ENCODE measurements around the gene SMARCC1.
"Not testable (repeated sequence)": the region's sequence is repeated elsewhere in the genome, so short reads cannot be mapped to it uniquely, and the experiment has no call there.

DNA sequence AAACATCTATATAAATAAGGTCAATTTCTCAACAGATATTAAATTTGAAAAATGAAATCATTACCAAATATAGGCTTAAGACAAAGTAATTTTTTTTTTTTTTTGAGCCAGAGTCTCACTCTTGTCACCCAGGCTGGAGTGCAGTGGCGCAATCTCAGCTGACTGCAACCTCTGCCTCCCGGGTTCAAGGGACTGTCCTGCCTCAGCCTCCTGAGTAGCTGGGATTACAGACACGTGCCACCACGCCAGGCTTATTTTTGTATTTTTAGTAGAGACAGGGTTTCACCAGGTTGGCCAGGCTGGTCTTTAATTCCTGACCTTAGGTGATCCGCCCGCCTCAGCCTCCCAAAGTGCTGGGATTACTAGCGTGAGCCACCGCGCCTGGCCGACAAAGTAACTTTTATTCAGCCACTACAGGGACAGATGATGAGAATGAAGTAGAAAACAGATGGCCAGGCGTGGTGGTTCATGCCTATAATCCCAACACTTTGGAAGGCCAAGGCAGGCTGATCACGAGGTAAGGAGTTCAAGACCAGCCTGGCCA, 30.8 kb downstream of the SMARCC1 start:
- TF ChIP-seq, protein P1, sequence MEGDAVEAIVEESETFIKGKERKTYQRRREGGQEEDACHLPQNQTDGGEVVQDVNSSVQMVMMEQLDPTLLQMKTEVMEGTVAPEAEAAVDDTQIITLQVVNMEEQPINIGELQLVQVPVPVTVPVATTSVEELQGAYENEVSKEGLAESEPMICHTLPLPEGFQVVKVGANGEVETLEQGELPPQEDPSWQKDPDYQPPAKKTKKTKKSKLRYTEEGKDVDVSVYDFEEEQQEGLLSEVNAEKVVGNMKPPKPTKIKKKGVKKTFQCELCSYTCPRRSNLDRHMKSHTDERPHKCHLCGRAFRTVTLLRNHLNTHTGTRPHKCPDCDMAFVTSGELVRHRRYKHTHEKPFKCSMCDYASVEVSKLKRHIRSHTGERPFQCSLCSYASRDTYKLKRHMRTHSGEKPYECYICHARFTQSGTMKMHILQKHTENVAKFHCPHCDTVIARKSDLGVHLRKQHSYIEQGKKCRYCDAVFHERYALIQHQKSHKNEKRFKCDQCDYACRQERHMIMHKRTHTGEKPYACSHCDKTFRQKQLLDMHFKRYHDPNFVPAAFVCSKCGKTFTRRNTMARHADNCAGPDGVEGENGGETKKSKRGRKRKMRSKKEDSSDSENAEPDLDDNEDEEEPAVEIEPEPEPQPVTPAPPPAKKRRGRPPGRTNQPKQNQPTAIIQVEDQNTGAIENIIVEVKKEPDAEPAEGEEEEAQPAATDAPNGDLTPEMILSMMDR (conservative IDR thresholded peaks at IDR 0.05; ENCODE audit: low read depth, low read length) = not testable (repeated sequence)
- TF ChIP-seq POLR2A (IDR thresholded peaks at IDR 0.05; ENCODE audit: low read depth, low read length); BHLHE40 (IDR thresholded peaks at IDR 0.05; ENCODE audit: low read depth, low read length); CEBPB (IDR thresholded peaks at IDR 0.05; ENCODE audit: low read depth, low read length); FOS (IDR thresholded peaks at IDR 0.05; ENCODE audit: low read depth, low read length); SMC3 (IDR thresholded peaks at IDR 0.05; ENCODE audit: low read depth, low read length); MAZ (IDR thresholded peaks at IDR 0.05; ENCODE audit: borderline replicate concordance, low read depth, low read length); MAFK (IDR thresholded peaks at IDR 0.05; ENCODE audit: low read depth, low read length); CHD1 (IDR thresholded peaks at IDR 0.05; ENCODE audit: low read depth, low read length): not testable (repeated sequence)
- TF ChIP-seq, protein P2, sequence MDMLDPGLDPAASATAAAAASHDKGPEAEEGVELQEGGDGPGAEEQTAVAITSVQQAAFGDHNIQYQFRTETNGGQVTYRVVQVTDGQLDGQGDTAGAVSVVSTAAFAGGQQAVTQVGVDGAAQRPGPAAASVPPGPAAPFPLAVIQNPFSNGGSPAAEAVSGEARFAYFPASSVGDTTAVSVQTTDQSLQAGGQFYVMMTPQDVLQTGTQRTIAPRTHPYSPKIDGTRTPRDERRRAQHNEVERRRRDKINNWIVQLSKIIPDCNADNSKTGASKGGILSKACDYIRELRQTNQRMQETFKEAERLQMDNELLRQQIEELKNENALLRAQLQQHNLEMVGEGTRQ (IDR thresholded peaks at IDR 0.05; ENCODE audit: low read depth, low read length) = not testable (repeated sequence)
